NCI-H69 (cell line): Measurements from ENCODE around the gene ITPRIPL2.

Source experiments
- DNase-seq: peaks from one replicate; lab custom pipeline; 2025; lab: John Stamatoyannopoulos, UW

The ITPRIPL2 gene

GRCh38 chr16:19093631-19094541 lies 19.9 kb upstream of the ITPRIPL2 start:
- DNase-seq: no peak

- DNase-seq: peak; percentile 34
These were observed 19.0 kb upstream of the ITPRIPL2 start for GRCh38 chr16:19094542-19095365.

GRCh38 chr16:19095654-19096053 lies 18.1 kb upstream of the ITPRIPL2 start:
- DNase-seq: peak; percentile 41

GRCh38 chr16:19098173-19098572 lies 15.6 kb upstream of the ITPRIPL2 start:
- DNase-seq: no peak

- peak; percentile 98 for DNase-seq
These were observed 11.4 kb upstream of the ITPRIPL2 start for GRCh38 chr16:19102187-19102872.

- no peak for DNase-seq
These were observed 9.2 kb upstream of the ITPRIPL2 start for GRCh38 chr16:19104607-19105006.

- no peak for DNase-seq
These were observed 8.6 kb upstream of the ITPRIPL2 start for GRCh38 chr16:19105131-19105530.

- no peak for DNase-seq
These were observed 7.7 kb upstream of the ITPRIPL2 start for GRCh38 chr16:19105891-19106624.

- no peak for DNase-seq
These were observed 7.1 kb upstream of the ITPRIPL2 start for GRCh38 chr16:19106625-19107020.

- DNase-seq: no peak
These were observed 5.1 kb upstream of the ITPRIPL2 start for GRCh38 chr16:19108409-19109287.

- DNase-seq: no peak
These were observed 4.5 kb upstream of the ITPRIPL2 start for GRCh38 chr16:19109288-19109664.

GRCh38 chr16:19110537-19111360 lies 3.0 kb upstream of the ITPRIPL2 start:
- no peak for DNase-seq

- peak; percentile 48 for DNase-seq
These were observed 1.7 kb upstream of the ITPRIPL2 start for GRCh38 chr16:19112099-19112407.

GRCh38 chr16:19114359-19115147 lies 789 bp downstream of the ITPRIPL2 start:
- DNase-seq: peak; percentile 76

GRCh38 chr16:19115148-19116021 lies 1.6 kb downstream of the ITPRIPL2 start:
- no peak for DNase-seq

GRCh38 chr16:19116711-19117449 lies 3.1 kb downstream of the ITPRIPL2 start:
- DNase-seq: no peak

GRCh38 chr16:19118938-19119431 lies 5.2 kb downstream of the ITPRIPL2 start:
- no peak for DNase-seq
